Adrenal gland (tissue), 12 donors: ENCODE data around the gene RNF207. TPM values are rescaled to one million over a fixed set of nuclear protein-coding genes. Genes with fewer than 3 reads are reported as not detected.

Experiments used
- DNase-seq, 7 donors: peaks; one replicate each; pipeline ENCODE4 v3.0.0-alpha.2; 2019 to 2020
- H3K27ac ChIP-seq, 5 donors: fragments of 200-600 bp; sonication (generic) in 4 of 5; 1 replicate in 3 of 5; 2 replicates in 2 of 5; pipeline versions ENCODE4 v1.5.1 to v1.8.0; 2016 to 2020; ENCODE audit warnings: mild to moderate bottlenecking in 1 of 5
- H3K27me3 ChIP-seq: fragments of 200-600 bp; 2 replicates; pipeline ENCODE4 v1.8.0; 2021
- H3K36me3 ChIP-seq, 2 donors: fragments of 200-600 bp; replicated peaks in 1 of 2; 1 replicate in 1 of 2; 2 replicates in 1 of 2; pipeline versions ENCODE4 v1.5.1 to v1.8.0; 2018 to 2022
- H3K4me1 ChIP-seq, 2 donors: fragments of 200-600 bp; replicated peaks in 1 of 2; 1 replicate in 1 of 2; 2 replicates in 1 of 2; pipeline versions ENCODE4 v1.5.1 to v1.8.0; 2018 to 2021
- H3K4me3 ChIP-seq, 4 donors: fragments of 200-600 bp; sonication (generic) in 3 of 4; one replicate each; pipeline ENCODE4 v1.5.1; 2016 to 2018
- H3K9me3 ChIP-seq, 3 donors: fragments of 200-600 bp; sonication (generic) in 1 of 3; replicated peaks in 1 of 3; 1 replicate in 2 of 3; 2 replicates in 1 of 3; pipeline versions ENCODE4 v1.5.1 to v1.8.0; 2016 to 2021
- POLR2A ChIP-seq, 2 donors: fragments of 450-650 bp; IDR thresholded peaks; one replicate each; pipeline ENCODE4 v1.6.1; 2017; ENCODE audit warnings: antibody characterized with exemption in 2 of 2, mild to moderate bottlenecking in 2 of 2, moderate library complexity in 1 of 2
- WGBS, 4 donors: extraction: QIAGEN DNeasy Blood & Tissue Kit in 2 of 4; methylation state at CpG; one replicate each; pipeline versions ENCODE4 v1.1.5 to v1.1.7; 2013 to 2017; 5-methylcytosine and 5-hydroxymethylcytosine counted together
- intact Hi-C, 2 donors: fragments of 100-400 bp; cut with DNase I; formaldehyde crosslinking; loops; one replicate each; pipeline versions ENCODE4 v1.14.1 to v1.15.0; 2022 to 2023
- polyA plus RNA-seq, 3 donors: library from polyadenylated mRNA; stranded (reverse); fragments of 200-250 nt in 2 of 3; fragments of 350-450 nt in 1 of 3; fragmentation: Illumina TruSeq in 1 of 3; extraction: RNeasy Lipid Tissue Mini Kit (QIAGEN cat#74804) in 1 of 3; gene quantifications; one replicate each; pipeline ENCODE4 v1.2.3, GENCODE V29; 2013 to 2014
- total RNA-seq, 9 donors: library from RNA; depleted of rRNA in 4 of 9; stranded (reverse); fragments of >200 nt in 4 of 9; fragments of 120-200 nt in 1 of 9; fragmentation: NEBNext Ultra II Directional in 1 of 9; extraction: Animal tissue kit (Norgen Biotek cat#: 25700) in 1 of 9; gene quantifications; one replicate each; pipeline versions ENCODE4 v1.1.0 to v1.2.4, GENCODE V29; 2013 to 2023
- TF ChIP-seq, protein P1 (sequence below), 6 experiments: fragments of 450-650 bp in 4 of 6; fragments of 200-600 bp in 2 of 6; sonication (generic) in 1 of 6; IDR thresholded peaks; 1 replicate in 5 of 6; 2 replicates in 1 of 6; pipeline versions ENCODE4 v1.5.1 to v1.8.0; 2016 to 2021; ENCODE audit warnings: antibody characterized with exemption in 6 of 6, mild to moderate bottlenecking in 2 of 6, moderate library complexity in 1 of 6
- donor health status: healthy with polysubstance abuse.
- donor health status: Bipolar disorder and iron deficiency.
- donor health status: DM: yes; HTN: yes; CAD: no.
- donor health status: DM: no; HTN: no; CAD: no.
- donor health status: DM: no; HTN: no; CAD: no.
- donor health status: DM: yes; HTN: yes; CAD: no.

The RNF207 gene
- total and polyA plus RNA-seq, 12 donors: 2.2 to 47.4 (median 11.3) TPM

DNA sequence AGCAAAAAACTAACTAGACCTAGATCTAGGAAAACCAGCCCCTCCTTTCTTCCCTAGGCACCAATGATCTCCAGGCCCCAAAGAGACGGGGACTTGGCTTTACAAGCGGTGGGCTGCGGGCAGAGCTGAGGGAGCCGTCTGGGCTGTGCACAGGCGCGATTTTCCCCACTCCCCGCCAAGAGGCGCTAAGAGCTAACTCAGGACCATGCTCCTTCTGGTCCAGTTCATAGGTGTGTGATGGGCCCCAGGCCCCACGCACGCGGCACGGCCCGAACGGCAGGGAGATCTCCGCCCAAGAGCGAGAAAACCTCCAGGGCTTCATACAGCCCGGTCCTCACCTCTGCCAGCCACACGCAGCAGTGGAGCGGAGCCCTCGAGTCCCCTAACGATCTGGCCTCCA lies 62.5 kb downstream of the RNF207 start:
- TF ChIP-seq, protein P1, sequence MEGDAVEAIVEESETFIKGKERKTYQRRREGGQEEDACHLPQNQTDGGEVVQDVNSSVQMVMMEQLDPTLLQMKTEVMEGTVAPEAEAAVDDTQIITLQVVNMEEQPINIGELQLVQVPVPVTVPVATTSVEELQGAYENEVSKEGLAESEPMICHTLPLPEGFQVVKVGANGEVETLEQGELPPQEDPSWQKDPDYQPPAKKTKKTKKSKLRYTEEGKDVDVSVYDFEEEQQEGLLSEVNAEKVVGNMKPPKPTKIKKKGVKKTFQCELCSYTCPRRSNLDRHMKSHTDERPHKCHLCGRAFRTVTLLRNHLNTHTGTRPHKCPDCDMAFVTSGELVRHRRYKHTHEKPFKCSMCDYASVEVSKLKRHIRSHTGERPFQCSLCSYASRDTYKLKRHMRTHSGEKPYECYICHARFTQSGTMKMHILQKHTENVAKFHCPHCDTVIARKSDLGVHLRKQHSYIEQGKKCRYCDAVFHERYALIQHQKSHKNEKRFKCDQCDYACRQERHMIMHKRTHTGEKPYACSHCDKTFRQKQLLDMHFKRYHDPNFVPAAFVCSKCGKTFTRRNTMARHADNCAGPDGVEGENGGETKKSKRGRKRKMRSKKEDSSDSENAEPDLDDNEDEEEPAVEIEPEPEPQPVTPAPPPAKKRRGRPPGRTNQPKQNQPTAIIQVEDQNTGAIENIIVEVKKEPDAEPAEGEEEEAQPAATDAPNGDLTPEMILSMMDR (IDR thresholded peaks at IDR 0.05): no peak
- no peak for TF ChIP-seq POLR2A (IDR thresholded peaks at IDR 0.05)
- no peak overlapping the region for H3K4me3 ChIP-seq
- whole genome bisulfite sequencing, 4 donors: 83 to 94% (median 89%) methylated on average over 14 to 21 of the region's 21 CpGs
- H3K27me3 ChIP-seq: no peaks in the 10 kb centered on the region
- no peaks in the 10 kb centered on the region for H3K4me1 ChIP-seq
- intact Hi-C loops: no loop called here
- no peak overlapping the region for H3K27ac ChIP-seq
- H3K36me3 ChIP-seq: no peaks in the 10 kb centered on the region
- no peak for DNase-seq
- no peaks in the 10 kb centered on the region for H3K9me3 ChIP-seq

DNA sequence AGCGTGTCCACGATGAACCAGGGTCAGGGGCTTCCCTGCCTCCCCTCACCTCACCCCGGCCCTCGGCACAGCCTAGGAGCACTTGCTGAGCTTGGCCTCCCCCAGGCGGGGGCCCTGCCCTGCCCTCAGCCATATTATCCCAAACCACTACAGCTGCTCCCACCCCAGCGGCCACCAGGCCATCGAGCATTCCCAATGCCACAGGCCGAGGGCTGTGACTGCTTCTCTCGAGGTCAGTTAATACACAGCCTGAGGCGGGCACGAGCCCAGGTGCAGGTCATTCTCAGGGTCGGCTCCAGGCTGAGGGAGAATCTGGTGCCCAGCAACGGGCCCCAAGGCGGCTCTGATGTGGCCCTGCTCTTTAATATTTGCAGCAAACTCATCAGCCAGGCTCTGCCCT lies 63.4 kb downstream of the RNF207 start:
- H3K4me1 ChIP-seq: no peaks in the 10 kb centered on the region
- no peak for TF ChIP-seq POLR2A (IDR thresholded peaks at IDR 0.05)
- TF ChIP-seq, protein P1 (IDR thresholded peaks at IDR 0.05): no peak
- intact Hi-C loops: no loop called here
- H3K4me3 ChIP-seq: no peak overlapping the region
- peak overlapping the region in 1 of 5 donors; percentile 57 for H3K27ac ChIP-seq
- H3K36me3 ChIP-seq: no peaks in the 10 kb centered on the region
- WGBS, 4 donors: 70 to 87% (median 86%) methylated on average over 2 to 14 of the region's 14 CpGs
- no peaks in the 10 kb centered on the region for H3K27me3 ChIP-seq
- DNase-seq: no peak
- no peaks in the 10 kb centered on the region for H3K9me3 ChIP-seq

DNA sequence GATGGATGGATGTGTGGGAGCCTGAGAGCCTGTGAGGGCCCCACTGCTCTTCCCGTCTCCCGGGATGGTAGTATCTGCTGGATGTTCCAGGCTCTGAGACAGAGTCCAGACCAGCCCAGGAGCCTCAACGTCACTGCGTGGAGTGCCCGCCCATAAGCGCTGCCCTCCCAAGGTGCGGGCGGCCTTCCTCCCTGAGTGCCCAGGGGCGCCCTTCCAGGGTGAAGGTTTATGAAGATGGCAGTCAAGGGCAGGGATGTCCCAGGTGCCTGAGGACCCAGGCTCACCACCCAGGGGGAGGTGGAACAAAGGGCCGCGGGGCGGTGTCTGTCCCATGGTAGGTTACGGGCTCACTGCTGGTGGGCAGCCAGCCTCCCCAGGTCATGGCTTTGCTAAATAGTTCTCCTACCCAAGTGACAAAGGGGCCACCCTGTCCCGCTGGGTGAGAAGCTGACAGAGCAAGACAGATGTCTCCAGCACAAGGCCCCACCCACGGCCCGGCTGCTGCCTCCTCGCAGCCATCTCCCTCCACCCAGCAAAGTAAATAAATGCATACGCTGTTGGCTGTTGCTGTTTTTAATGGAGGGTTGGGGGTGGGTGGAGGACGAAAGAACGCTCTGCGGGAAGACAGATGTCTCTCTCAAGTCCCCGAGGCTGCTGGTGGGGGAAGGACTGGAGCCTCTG lies 63.9 kb downstream of the RNF207 start:
- WGBS, 4 donors: 81 to 84% (median 83%) methylated on average over 11 to 22 of the region's 22 CpGs
- Histone ChIP-seq H3K4me1 (no peaks in the 10 kb centered on the region), H3K27me3 (no peaks in the 10 kb centered on the region), H3K36me3 (no peaks in the 10 kb centered on the region), H3K4me3 (no peak overlapping the region), H3K9me3 (no peaks in the 10 kb centered on the region), H3K27ac (peak overlapping the region in 1 of 5 donors; percentile 57)
- peak in 1 of 7 donors; percentile 86 for DNase-seq
- no peak for TF ChIP-seq POLR2A (IDR thresholded peaks at IDR 0.05)
- TF ChIP-seq, protein P1 (IDR thresholded peaks at IDR 0.05): no peak
- intact Hi-C loops: no loop called here

DNA sequence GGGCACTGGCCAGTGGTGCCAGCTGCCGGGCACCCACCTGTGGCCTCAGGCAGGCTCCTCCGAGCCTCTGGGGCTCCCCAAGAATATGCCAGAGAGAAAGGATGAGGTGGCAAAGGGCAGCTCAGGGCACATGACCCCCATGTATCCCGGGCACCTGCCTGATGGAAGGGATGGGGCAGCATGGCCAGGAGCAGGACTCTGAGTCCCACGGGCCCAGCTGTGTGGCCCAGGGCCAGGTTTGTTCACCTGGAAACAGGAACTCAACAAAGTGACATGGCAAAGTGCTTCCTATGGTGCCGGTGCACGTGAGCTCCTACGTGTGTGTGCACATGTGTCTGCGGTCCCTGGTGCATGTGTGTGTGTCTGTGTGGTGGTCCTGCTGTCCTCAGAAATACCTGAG lies 64.5 kb downstream of the RNF207 start:
- peak overlapping the region in 1 of 5 donors; percentile 57 for H3K27ac ChIP-seq
- WGBS, 4 donors: 76 to 100% (median 85%) methylated on average over 3 to 8 of the region's 8 CpGs

More for the DNA sequence above, 64.5 kb downstream of the RNF207 start:
- intact Hi-C loops: no loop called here
- DNase-seq: peak in 1 of 7 donors; percentile 73
- TF ChIP-seq, protein P1 (IDR thresholded peaks at IDR 0.05): no peak
- no peak for TF ChIP-seq POLR2A (IDR thresholded peaks at IDR 0.05)
- Histone ChIP-seq H3K36me3 (no peaks in the 10 kb centered on the region), H3K4me3 (no peak overlapping the region), H3K9me3 (no peaks in the 10 kb centered on the region), H3K27me3 (no peaks in the 10 kb centered on the region), H3K4me1 (no peaks in the 10 kb centered on the region)

Other genes with a start within 250 kb of the RNF207 start
- 10 to 100 TPM in 2 of 9 donors, 1 to 10 TPM in 7; 3.4 to 13.2 (median 7.4) TPM for gene NPHP4, start 213.7 kb upstream of the RNF207 start, total RNA-seq
- gene NPHP4, start 213.7 kb upstream of the RNF207 start, polyA plus RNA-seq: 1 to 10 TPM; 2.7 to 8.3 (median 6.8) TPM
- 10 to 100 TPM in 8 of 9 donors, 1 to 10 TPM in 1; 2.2 to 25.7 (median 17.2) TPM for gene KCNAB2, start 160.2 kb upstream of the RNF207 start, total RNA-seq
- 10 to 100 TPM in 1 of 3 donors, 1 to 10 TPM in 2; 5.6 to 48.0 (median 8.6) TPM for gene KCNAB2, start 160.2 kb upstream of the RNF207 start, polyA plus RNA-seq
- 1 to 10 TPM in 3 of 9 donors, under 1 TPM in 4, not detected in 2; 0.07 to 8.9 (median 0.32) TPM for gene CHD5, start 25.8 kb upstream of the RNF207 start, total RNA-seq
- gene CHD5, start 25.8 kb upstream of the RNF207 start, polyA plus RNA-seq: 10 to 100 TPM in 1 of 3 donors, 1 to 10 TPM in 2; 1.8 to 56.5 (median 4.9) TPM
- 100 to 1,000 TPM in 7 of 9 donors, 10 to 100 TPM in 2; 78.5 to 350 (median 291) TPM for gene RPL22, start 6.5 kb upstream of the RNF207 start, total RNA-seq
- 100 to 1,000 TPM; 737 to 898 (median 819) TPM for gene RPL22, start 6.5 kb upstream of the RNF207 start, polyA plus RNA-seq
- 100 to 1,000 TPM in 1 of 9 donors, 10 to 100 TPM in 8; 42.0 to 120 (median 68.0) TPM for gene ICMT, start 29.8 kb downstream of the RNF207 start, total RNA-seq
- gene ICMT, start 29.8 kb downstream of the RNF207 start, polyA plus RNA-seq: 10 to 100 TPM; 12.6 to 98.0 (median 17.0) TPM
- not detected for gene HES3, start 38.1 kb downstream of the RNF207 start, total RNA-seq
- not detected for gene HES3, start 38.1 kb downstream of the RNF207 start, polyA plus RNA-seq
- 1 to 10 TPM; 1.3 to 5.9 (median 3.1) TPM for gene GPR153, start 55.0 kb downstream of the RNF207 start, total RNA-seq
- 1 to 10 TPM in 2 of 3 donors, under 1 TPM in 1; 0.86 to 3.2 (median 2.4) TPM for gene GPR153, start 55.0 kb downstream of the RNF207 start, polyA plus RNA-seq
- gene ACOT7, start 187.6 kb downstream of the RNF207 start, total RNA-seq: 10 to 100 TPM in 8 of 9 donors, 1 to 10 TPM in 1; 8.4 to 29.4 (median 15.0) TPM
- 10 to 100 TPM; 11.3 to 26.6 (median 13.0) TPM for gene ACOT7, start 187.6 kb downstream of the RNF207 start, polyA plus RNA-seq
- gene HES2, start 213.8 kb downstream of the RNF207 start, total RNA-seq: under 1 TPM in 3 of 9 donors, not detected in 6; 0.07 to 0.18 (median 0.14) TPM
- gene HES2, start 213.8 kb downstream of the RNF207 start, polyA plus RNA-seq: under 1 TPM in 2 of 3 donors, not detected in 1; 0.04 to 0.10 TPM
- 10 to 100 TPM in 1 of 9 donors, 1 to 10 TPM in 7, under 1 TPM in 1; 0.67 to 10.8 (median 5.5) TPM for gene ESPN, start 218.7 kb downstream of the RNF207 start, total RNA-seq
- gene ESPN, start 218.7 kb downstream of the RNF207 start, polyA plus RNA-seq: 1 to 10 TPM in 2 of 3 donors, under 1 TPM in 1; 0.16 to 9.8 (median 6.8) TPM